ENCODE results near the gene EPHB1. TPM values are rescaled to one million over a fixed set of nuclear protein-coding genes. Genes with fewer than 3 reads are reported as not detected.
"Not testable (repeated sequence)": the region's sequence is repeated elsewhere in the genome, so short reads cannot be mapped to it uniquely, and the experiment has no call there.

Gene EPHB1
- total RNA-seq, 2 experiments from 2014 or later, result 0.32 TPM; not detected in 1

DNA sequence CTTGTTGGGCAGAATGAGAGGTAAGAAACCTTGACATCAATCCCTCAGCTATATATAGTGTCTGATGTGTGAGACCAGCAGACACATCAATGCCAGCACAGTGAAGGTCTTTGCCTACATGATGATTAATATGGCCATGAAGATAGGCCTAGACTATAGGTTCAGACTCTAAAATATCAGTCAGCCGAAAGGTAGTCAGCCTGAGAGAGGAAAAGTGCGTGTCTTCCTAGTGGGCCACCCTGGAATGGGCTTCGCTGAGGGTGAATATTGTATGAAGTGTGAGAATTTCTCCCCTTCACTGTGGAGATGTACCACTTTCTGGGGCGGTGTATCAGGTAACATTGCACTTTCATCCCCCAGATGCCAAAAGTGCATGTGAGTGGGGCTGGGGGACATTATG is 33.0 kb upstream of the EPHB1 start:
- H3K27me3 Mint-ChIP-seq (ENCODE audit: low read depth), result peaks cover 2% of the 10 kb centered on the region
- H3K4me3 Mint-ChIP-seq, result no peak overlapping the region
- DNase-seq, result no peak
- CTCF ChIA-PET, result no interaction called here
- intact Hi-C loops (cut with micrococcal nuclease), result no loop called here
- H3K27ac Mint-ChIP-seq, result no peak overlapping the region
- no peaks in the 10 kb centered on the region for H3K36me3 Mint-ChIP-seq (ENCODE audit: low read depth)
- H3K4me1 Mint-ChIP-seq (ENCODE audit: low read depth), result no peaks in the 10 kb centered on the region
- no peaks in the 10 kb centered on the region for H3K9me3 Mint-ChIP-seq

DNA sequence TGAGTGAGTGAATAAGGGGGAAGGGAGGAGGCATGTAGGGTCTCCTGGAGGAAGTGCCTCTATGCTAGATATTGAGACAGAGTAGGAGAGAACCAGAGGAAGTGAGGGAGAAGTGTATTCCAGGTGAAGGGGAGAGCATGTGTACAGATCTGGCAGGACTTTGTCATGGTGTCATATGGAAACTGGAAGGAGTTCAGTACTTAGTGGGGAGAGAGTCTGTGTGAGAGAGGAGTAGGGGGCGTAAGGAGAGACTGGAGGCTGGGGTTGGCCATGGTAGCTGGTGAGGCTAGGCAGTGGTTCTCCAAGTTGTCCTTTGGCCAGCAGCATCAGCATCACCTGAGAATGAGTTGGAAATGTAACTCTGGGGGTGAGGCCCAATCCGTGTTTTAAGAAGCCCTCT is 29.6 kb upstream of the EPHB1 start:
- DNase-seq, result no peak
- intact Hi-C loops (cut with micrococcal nuclease), result no loop called here
- H3K9me3 Mint-ChIP-seq, result no peaks in the 10 kb centered on the region
- no peaks in the 10 kb centered on the region for H3K27me3 Mint-ChIP-seq (ENCODE audit: low read depth)
- no peaks in the 10 kb centered on the region for H3K4me1 Mint-ChIP-seq (ENCODE audit: low read depth)
- H3K27ac Mint-ChIP-seq, result no peak overlapping the region
- H3K4me3 Mint-ChIP-seq, result no peak overlapping the region
- H3K36me3 Mint-ChIP-seq (ENCODE audit: low read depth), result no peaks in the 10 kb centered on the region
- CTCF ChIA-PET, result interaction anchor here (1.3 kb wide), 1 partner anchor 11 kb away, joined by 3 read pairs; no protein-coding TSS in a partner anchor

DNA sequence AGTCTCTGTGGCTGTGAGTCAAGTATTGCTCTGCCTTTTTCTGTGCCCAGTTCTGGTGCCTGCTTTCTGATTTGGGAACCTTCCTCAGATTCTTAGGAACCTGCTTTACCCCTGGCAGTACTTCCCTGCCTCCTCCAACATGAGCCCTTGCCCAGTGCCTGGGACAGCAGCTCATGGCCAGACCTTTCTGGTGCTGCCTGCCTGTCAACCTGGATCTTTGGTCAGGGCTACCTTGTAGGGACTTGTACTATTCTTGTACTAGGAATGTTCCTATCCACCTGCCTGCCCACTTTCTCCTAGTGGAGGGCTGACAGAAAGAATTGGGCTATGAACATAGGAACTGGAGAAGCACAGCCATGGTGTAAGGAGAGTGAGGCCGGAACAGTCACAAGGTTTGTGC is 28.8 kb upstream of the EPHB1 start:
- no peak for DNase-seq
- no peak overlapping the region for H3K4me3 Mint-ChIP-seq
- H3K4me1 Mint-ChIP-seq (ENCODE audit: low read depth), result no peaks in the 10 kb centered on the region
- no peaks in the 10 kb centered on the region for H3K9me3 Mint-ChIP-seq
- intact Hi-C loops (cut with micrococcal nuclease), result no loop called here
- CTCF ChIA-PET, result interaction anchor here (1.3 kb wide), 1 partner anchor 11 kb away, joined by 3 read pairs; no protein-coding TSS in a partner anchor
- no peaks in the 10 kb centered on the region for H3K36me3 Mint-ChIP-seq (ENCODE audit: low read depth)
- no peak overlapping the region for H3K27ac Mint-ChIP-seq
- no peaks in the 10 kb centered on the region for H3K27me3 Mint-ChIP-seq (ENCODE audit: low read depth)

GRCh38 chr3:134768116-134768515 is 26.9 kb upstream of the EPHB1 start:
- intact Hi-C loops (cut with micrococcal nuclease), result no loop called here
- no peaks in the 10 kb centered on the region for H3K4me1 Mint-ChIP-seq (ENCODE audit: low read depth)
- no peak overlapping the region for H3K4me3 Mint-ChIP-seq
- CTCF ChIA-PET, result no interaction called here
- H3K27me3 Mint-ChIP-seq (ENCODE audit: low read depth), result no peaks in the 10 kb centered on the region
- no peak overlapping the region for H3K27ac Mint-ChIP-seq
- DNase-seq, result no peak
- no peaks in the 10 kb centered on the region for H3K36me3 Mint-ChIP-seq (ENCODE audit: low read depth)
- H3K9me3 Mint-ChIP-seq, result no peaks in the 10 kb centered on the region

- no peaks in the 10 kb centered on the region for H3K9me3 Mint-ChIP-seq
- no peak for DNase-seq
- H3K4me3 Mint-ChIP-seq, result no peak overlapping the region
- intact Hi-C loops (cut with micrococcal nuclease), result no loop called here
- H3K27me3 Mint-ChIP-seq (ENCODE audit: low read depth), result no peaks in the 10 kb centered on the region
- H3K4me1 Mint-ChIP-seq (ENCODE audit: low read depth), result no peaks in the 10 kb centered on the region
- CTCF ChIA-PET, result no interaction called here
- no peak overlapping the region for H3K27ac Mint-ChIP-seq
- no peaks in the 10 kb centered on the region for H3K36me3 Mint-ChIP-seq (ENCODE audit: low read depth)
Measured at GRCh38 chr3:134768837-134769236, 26.2 kb upstream of the EPHB1 start.

DNA sequence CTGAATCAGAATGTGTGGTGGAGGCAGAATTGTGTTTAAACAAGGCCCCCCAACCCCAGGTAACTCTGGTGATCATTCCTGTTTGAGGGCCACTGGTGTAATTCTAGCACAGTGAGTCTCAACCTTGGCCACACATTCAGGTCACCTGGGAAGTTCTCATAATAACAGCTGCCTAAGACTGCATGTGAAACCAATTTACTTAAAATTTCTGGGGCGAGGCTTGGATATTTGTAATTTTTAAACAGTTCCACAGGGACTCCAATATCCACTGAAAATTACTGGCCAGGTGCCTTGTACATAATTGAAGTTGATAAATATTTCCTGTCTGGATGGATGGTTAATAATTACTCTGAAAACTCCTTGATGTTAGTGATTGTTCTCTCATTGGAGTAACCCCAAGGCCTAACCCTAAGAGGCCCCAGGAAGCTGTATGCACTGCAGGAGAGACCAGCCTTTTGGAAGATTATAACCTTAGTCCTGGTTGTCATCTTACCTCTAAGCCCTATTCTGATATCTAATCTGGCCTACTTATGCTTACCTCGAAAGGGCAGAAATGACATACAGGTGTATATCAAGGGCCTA is 25.7 kb upstream of the EPHB1 start:
- no peaks in the 10 kb centered on the region for H3K4me1 Mint-ChIP-seq (ENCODE audit: low read depth)
- CTCF ChIA-PET, result no interaction called here
- H3K9me3 Mint-ChIP-seq, result no peaks in the 10 kb centered on the region
- H3K36me3 Mint-ChIP-seq (ENCODE audit: low read depth), result no peaks in the 10 kb centered on the region
- intact Hi-C loops (cut with micrococcal nuclease), result no loop called here
- H3K27ac Mint-ChIP-seq, result no peak overlapping the region
- DNase-seq, result no peak
- H3K4me3 Mint-ChIP-seq, result no peak overlapping the region
- H3K27me3 Mint-ChIP-seq (ENCODE audit: low read depth), result no peaks in the 10 kb centered on the region

- H3K4me3 Mint-ChIP-seq, result no peak overlapping the region
- no peak for DNase-seq
- CTCF ChIA-PET, result no interaction called here
- H3K27me3 Mint-ChIP-seq (ENCODE audit: low read depth), result no peaks in the 10 kb centered on the region
- H3K9me3 Mint-ChIP-seq, result no peaks in the 10 kb centered on the region
- H3K27ac Mint-ChIP-seq, result no peak overlapping the region
- no peaks in the 10 kb centered on the region for H3K36me3 Mint-ChIP-seq (ENCODE audit: low read depth)
- H3K4me1 Mint-ChIP-seq (ENCODE audit: low read depth), result no peaks in the 10 kb centered on the region
- intact Hi-C loops (cut with micrococcal nuclease), result no loop called here
Measured at GRCh38 chr3:134772011-134772410, 23.0 kb upstream of the EPHB1 start.

- Mint-ChIP-seq H3K36me3 (ENCODE audit: low read depth) (no peaks in the 10 kb centered on the region), H3K27me3 (ENCODE audit: low read depth) (no peaks in the 10 kb centered on the region), H3K27ac (no peak overlapping the region), H3K4me3 (no peak overlapping the region), H3K4me1 (ENCODE audit: low read depth) (peaks cover 3% of the 10 kb centered on the region), H3K9me3 (no peaks in the 10 kb centered on the region)
- CTCF ChIA-PET, result no interaction called here
- intact Hi-C loops (cut with micrococcal nuclease), result no loop called here
- DNase-seq, result no peak
Measured at GRCh38 chr3:134772591-134772990, 22.5 kb upstream of the EPHB1 start.

- intact Hi-C loops (cut with micrococcal nuclease), result no loop called here
- no peak overlapping the region for H3K4me3 Mint-ChIP-seq
- no peaks in the 10 kb centered on the region for H3K27me3 Mint-ChIP-seq (ENCODE audit: low read depth)
- H3K4me1 Mint-ChIP-seq (ENCODE audit: low read depth), result peaks cover 9% of the 10 kb centered on the region
- CTCF ChIA-PET, result no interaction called here
- no peak overlapping the region for H3K27ac Mint-ChIP-seq
- DNase-seq, result no peak
- no peaks in the 10 kb centered on the region for H3K36me3 Mint-ChIP-seq (ENCODE audit: low read depth)
- H3K9me3 Mint-ChIP-seq, result no peaks in the 10 kb centered on the region
Measured at GRCh38 chr3:134775831-134776230, 19.2 kb upstream of the EPHB1 start.

DNA sequence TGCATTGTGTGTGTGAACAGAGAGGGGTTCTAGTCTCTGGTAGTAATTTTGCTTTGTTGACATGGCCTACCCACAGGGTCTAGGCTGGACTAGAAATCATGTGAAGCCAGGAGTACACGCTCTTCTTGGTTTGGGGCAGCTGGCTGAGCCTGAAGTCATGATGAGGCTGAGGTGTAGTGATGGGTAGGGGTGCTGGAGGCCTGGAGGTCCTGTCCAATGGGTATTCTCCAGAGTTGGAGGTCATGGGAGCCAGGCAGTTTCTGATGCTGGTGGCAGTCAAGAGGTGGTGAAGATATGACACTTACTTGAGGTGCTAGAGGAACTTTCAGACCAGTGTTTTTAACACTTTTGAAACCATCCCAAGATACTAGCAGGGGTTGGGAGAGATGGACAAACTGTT is 18.5 kb upstream of the EPHB1 start:
- H3K4me1 Mint-ChIP-seq (ENCODE audit: low read depth), result peaks cover 9% of the 10 kb centered on the region
- H3K36me3 Mint-ChIP-seq (ENCODE audit: low read depth), result no peaks in the 10 kb centered on the region
- H3K27me3 Mint-ChIP-seq (ENCODE audit: low read depth), result no peaks in the 10 kb centered on the region
- no peak for DNase-seq
- H3K9me3 Mint-ChIP-seq, result no peaks in the 10 kb centered on the region
- CTCF ChIA-PET, result no interaction called here
- intact Hi-C loops (cut with micrococcal nuclease), result no loop called here
- no peak overlapping the region for H3K4me3 Mint-ChIP-seq
- H3K27ac Mint-ChIP-seq, result no peak overlapping the region

DNA sequence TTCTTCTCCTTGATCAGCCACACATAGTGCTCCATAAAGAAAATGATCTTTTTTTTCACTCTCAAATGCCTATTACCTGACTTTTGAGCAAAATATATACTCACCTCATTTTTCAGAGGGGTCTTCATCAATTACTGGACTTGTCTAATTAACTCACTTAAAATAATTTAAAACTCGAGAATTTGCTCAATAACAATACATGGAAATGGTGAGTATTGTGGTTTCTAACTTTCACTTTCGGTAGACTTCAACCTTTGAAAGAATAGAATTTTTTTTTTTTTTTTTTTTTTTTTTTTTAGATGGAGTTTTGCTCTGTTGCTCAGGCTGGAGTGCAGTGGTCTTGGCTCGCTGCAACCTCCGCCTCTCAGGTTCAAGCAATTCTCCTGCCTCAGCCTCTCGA is 17.7 kb upstream of the EPHB1 start:
- intact Hi-C loops (cut with micrococcal nuclease), result no loop called here
- no peak overlapping the region for H3K4me3 Mint-ChIP-seq
- no peak for DNase-seq
- H3K4me1 Mint-ChIP-seq (ENCODE audit: low read depth), result peaks cover 9% of the 10 kb centered on the region
- no peaks in the 10 kb centered on the region for H3K9me3 Mint-ChIP-seq
- H3K27ac Mint-ChIP-seq, result no peak overlapping the region
- no peaks in the 10 kb centered on the region for H3K36me3 Mint-ChIP-seq (ENCODE audit: low read depth)
- no peaks in the 10 kb centered on the region for H3K27me3 Mint-ChIP-seq (ENCODE audit: low read depth)
- CTCF ChIA-PET, result no interaction called here

GRCh38 chr3:134788283-134788682 is 6.8 kb upstream of the EPHB1 start:
- DNase-seq; H3K36me3 Mint-ChIP-seq (ENCODE audit: low read depth); H3K27ac Mint-ChIP-seq; intact Hi-C loops (cut with micrococcal nuclease); H3K4me3 Mint-ChIP-seq; H3K9me3 Mint-ChIP-seq; CTCF ChIA-PET; H3K4me1 Mint-ChIP-seq (ENCODE audit: low read depth): not testable (repeated sequence)
- peaks cover 22% of the 10 kb centered on the region for H3K27me3 Mint-ChIP-seq (ENCODE audit: low read depth)

DNA sequence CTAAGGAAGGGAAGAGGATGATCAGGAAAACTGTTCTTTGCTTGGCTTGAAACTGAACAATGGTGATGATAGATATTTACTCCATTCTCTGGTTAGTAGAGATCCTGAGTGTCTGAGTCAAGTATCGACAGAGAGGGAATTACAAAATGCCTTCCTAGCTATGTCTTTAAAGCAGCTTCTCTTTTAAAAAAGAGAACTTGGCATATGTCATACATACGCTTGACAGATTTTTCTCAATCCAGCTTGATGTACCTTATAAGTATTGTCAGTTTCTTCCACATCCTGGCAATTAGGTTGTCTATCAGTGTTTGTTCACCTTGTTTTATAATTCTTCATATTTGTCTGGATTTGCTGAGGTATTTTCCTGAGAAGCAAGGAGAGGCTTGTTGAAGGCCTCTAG is 5.0 kb upstream of the EPHB1 start:
- CTCF ChIA-PET, result interaction anchor here (0.6 kb wide), 1 partner anchor 12 kb away, joined by 4 read pairs; no protein-coding TSS in a partner anchor
- Mint-ChIP-seq H3K4me1 (ENCODE audit: low read depth) (peaks cover 5% of the 10 kb centered on the region), H3K27me3 (ENCODE audit: low read depth) (peaks cover 36% of the 10 kb centered on the region), H3K36me3 (ENCODE audit: low read depth) (no peaks in the 10 kb centered on the region), H3K4me3 (no peak overlapping the region), H3K9me3 (peaks cover 2% of the 10 kb centered on the region), H3K27ac (no peak overlapping the region)
- intact Hi-C loops (cut with micrococcal nuclease), result no loop called here
- DNase-seq, result no peak

Measured in activated naive CD4-positive, alpha-beta T cell treated with anti-CD3 and anti-CD28 coated beads for 36 hours (primary cell).